Measurements from ENCODE around the gene EI24. TPM values are rescaled to one million over a fixed set of nuclear protein-coding genes. Genes with fewer than 3 reads are reported as not detected.

The EI24 gene
- total RNA-seq, 2 experiments from 2014 or later, result 31.5 to 33.2 TPM

DNA sequence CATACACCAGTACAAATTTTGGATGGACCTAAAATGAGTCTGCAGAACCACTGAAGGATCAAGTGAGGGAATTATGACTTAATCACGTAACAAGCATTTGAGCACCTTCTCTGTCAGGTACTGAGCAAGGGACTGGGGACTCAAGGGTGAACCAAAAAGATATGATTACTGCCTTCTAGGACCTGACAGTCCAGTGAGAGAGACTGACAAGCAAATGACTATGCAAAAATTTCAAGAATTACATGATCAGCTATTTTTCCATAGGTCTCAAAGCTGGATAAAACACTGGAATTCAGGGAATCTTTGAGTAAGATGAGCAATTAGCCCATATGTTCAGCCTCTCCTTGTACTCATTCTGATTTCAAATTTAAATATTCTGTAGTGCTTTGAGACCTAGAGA lies 18.2 kb downstream of the EI24 start:
- no peak overlapping the region for H3K4me3 Mint-ChIP-seq
- POLR2A ChIA-PET, result interaction anchor here (0.6 to 0.7 kb wide), 2 partner anchors 17 to 299 kb away, joined by 3 read pairs; no protein-coding TSS in a partner anchor
- H3K36me3 Mint-ChIP-seq (ENCODE audit: low read depth), result peaks cover 28% of the 10 kb centered on the region
- no peaks in the 10 kb centered on the region for H3K27me3 Mint-ChIP-seq
- peaks cover 34% of the 10 kb centered on the region for H3K4me1 Mint-ChIP-seq
- no peaks in the 10 kb centered on the region for H3K9me3 Mint-ChIP-seq
- CTCF ChIA-PET, result no interaction called here
- no peak for DNase-seq
- no peak overlapping the region for H3K27ac Mint-ChIP-seq

DNA sequence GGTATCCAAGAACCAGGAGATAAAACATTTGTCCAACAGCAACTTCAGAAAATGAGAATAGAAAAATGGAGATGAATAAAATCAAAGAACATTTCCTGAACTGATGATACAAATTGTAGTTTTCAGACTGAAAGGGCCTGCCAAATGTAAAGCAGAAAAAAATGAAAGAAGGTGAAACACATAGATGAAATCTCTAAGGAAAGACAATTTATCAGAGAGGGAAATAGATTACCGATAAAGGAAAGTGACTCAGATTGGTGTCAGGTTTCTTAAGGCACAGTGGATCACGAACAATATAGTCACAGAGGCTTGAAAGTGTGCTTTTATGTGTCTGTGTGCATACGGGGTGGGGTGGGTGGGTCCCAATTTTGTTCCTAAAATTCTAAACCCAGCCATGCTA lies 19.2 kb downstream of the EI24 start:
- CTCF ChIA-PET, result interaction anchor here (1.2 kb wide), 1 partner anchor 16 kb away, joined by 4 read pairs; no protein-coding TSS in a partner anchor
- Mint-ChIP-seq H3K27ac (no peak overlapping the region), H3K36me3 (ENCODE audit: low read depth) (peaks cover 27% of the 10 kb centered on the region), H3K27me3 (no peaks in the 10 kb centered on the region), H3K9me3 (no peaks in the 10 kb centered on the region), H3K4me3 (no peak overlapping the region), H3K4me1 (peaks cover 39% of the 10 kb centered on the region)
- POLR2A ChIA-PET, result interaction anchor here (1.5 kb wide), 1 partner anchor 299 kb away, joined by 5 read pairs; the partner anchor contains the start of gene HYLS1
- no peak for DNase-seq

DNA sequence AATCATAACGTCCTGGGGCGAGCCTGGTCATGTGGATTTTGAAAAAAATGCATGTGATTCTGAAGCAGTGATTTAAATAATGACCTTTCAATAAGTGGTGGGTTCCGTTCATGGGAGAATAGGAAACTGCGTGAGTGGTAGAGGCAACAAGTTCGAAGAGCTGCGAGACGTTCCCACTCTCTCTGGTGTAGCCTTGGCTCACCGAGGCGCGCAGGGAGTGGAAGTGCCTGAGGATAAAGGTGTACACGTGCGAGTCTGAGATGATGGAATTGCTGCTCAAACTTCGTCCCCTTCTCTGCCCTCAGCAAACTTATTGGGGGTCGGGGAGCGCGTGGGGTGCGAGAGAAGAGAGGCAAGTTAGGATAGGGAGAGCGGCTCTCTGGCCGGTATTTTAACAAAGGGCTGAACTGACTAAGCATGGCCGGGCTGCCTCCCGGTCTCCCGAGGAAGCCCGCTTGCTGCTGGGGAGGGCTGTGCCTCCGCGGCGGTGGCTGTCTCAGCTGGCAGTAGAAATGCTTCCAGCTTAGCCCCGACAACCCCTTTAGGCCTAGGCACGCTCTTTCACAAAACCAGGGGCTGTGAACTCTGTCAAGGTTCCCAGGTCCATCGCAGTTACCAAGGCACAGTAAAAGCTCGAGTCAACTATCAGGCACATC lies 22.5 kb downstream of the EI24 start:
- peaks cover 24% of the 10 kb centered on the region for H3K36me3 Mint-ChIP-seq (ENCODE audit: low read depth)
- CTCF ChIA-PET, result interaction anchor here (1.0 to 3.5 kb wide), 7 partner anchors 23 to 296 kb away, joined by 3 to 30 read pairs (median 6); partner anchors contain the start of genes CHEK1, EI24 and HYLS1
- no peaks in the 10 kb centered on the region for H3K9me3 Mint-ChIP-seq

DNA sequence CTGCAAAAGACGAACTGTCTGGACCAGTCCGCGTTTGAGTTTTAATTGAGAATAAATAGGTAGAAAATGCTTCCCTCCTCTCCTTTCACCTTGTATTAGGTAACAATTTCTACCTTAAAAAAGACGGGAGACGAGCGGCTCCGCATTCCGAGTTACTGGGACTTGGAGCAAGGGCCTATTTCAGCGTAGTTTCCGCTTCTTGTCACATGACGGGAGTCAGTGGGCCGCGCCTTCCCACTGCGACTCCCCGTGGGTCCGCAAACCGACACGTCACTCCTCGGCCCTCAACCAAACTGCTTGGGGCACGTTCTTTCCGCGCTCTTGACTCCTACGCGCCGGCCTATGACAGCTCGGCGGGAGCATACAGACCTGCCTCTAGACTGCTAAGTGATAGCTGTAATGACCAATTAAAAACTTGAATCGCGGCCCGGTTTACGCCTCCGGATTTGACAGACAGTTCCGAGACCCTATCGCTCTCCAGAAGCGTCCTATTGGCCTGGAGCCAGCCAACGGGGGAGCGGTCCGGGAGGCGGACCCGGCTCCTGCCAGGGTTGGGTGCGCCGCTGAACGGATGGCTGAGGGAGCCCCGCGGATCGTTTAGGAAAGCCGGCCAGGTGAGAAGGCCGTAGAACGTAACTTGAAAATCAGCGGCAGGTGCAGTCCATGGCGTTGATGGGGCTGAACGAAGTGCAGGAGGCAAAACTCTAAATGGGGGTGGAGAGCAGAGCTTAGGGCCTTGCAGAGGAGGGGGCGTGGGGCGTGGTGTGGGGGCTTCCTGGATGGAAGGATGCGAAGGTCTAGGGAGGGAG lies 23.2 kb downstream of the EI24 start, which contains the start of gene STT3A:
Gene STT3A, plus strand, starts transcription at position 548 of the 809 bp plus-strand sequence. CDS start 3,064 bp downstream, outside the sequence.
- peaks cover 57% of the 10 kb centered on the region for H3K4me1 Mint-ChIP-seq
- H3K27me3 Mint-ChIP-seq, result no peaks in the 10 kb centered on the region
- CTCF ChIA-PET, result interaction anchor here (0.6 to 3.5 kb wide), 9 partner anchors 7 to 295 kb away, joined by 3 to 30 read pairs (median 4); partner anchors contain the start of genes CHEK1, EI24 and HYLS1
- peak within 1 kb of the TSS; percentile 91 for H3K27ac Mint-ChIP-seq
- H3K4me3 Mint-ChIP-seq, result peak within 1 kb of the TSS; percentile 96
- DNase-seq, result peak; percentile 98
- H3K36me3 Mint-ChIP-seq (ENCODE audit: low read depth), result peaks cover 29% of the 10 kb centered on the region
- POLR2A ChIA-PET, result interaction anchor here (0.6 to 5.5 kb wide), 17 partner anchors 8 to 676 kb away, joined by 3 to 97 read pairs (median 5); partner anchors contain the start of genes CCDC15, CHEK1, EI24 and FOXRED1
- no peaks in the 10 kb centered on the region for H3K9me3 Mint-ChIP-seq

More for the DNA sequence above, 22.5 kb downstream of the EI24 start:
- peaks cover 57% of the 10 kb centered on the region for H3K4me1 Mint-ChIP-seq
- POLR2A ChIA-PET, result interaction anchor here (0.6 to 5.5 kb wide), 15 partner anchors 9 to 677 kb away, joined by 3 to 97 read pairs (median 7); partner anchors contain the start of genes CCDC15, CHEK1, EI24 and FOXRED1
- no peaks in the 10 kb centered on the region for H3K27me3 Mint-ChIP-seq
- H3K27ac Mint-ChIP-seq, result peak overlapping the region; percentile 91
- H3K4me3 Mint-ChIP-seq, result peak overlapping the region; percentile 96
- peak; percentile 45 for DNase-seq

DNA sequence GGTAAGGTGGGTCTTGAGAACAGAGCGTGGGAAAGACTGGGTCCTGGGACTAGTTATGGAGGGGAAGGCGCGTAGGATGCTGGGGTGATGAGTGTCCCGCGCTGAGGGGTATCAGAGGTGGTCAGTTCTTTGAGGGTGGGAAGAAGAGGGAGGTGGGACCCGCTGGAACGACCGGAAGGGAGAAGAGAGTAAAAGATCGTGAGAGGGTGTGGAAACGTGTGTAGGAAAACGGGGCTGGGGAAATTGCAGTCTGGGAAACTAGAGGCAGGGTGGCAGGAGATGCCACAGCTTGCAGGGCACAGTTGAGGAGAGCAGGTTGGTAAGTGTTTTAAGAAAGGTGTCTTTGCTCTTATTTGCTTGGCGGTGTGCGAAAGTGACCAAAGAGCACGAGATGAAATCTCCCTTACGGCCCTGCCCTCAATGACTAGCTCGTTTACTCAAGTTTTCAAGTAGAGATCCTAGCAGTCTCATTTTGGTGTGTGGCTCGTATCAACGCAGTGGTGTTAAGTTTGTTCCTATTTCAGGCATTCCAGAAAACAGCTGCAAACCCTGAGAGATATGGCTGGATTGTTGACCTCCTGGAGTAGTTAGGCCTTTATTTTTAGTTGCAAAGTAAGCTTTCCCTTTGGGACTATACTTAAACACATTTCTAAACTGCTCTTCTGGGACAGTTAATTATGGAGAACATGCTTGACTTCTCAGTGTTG lies 24.0 kb downstream of the EI24 start:
- Mint-ChIP-seq H3K4me1 (peaks cover 53% of the 10 kb centered on the region), H3K36me3 (ENCODE audit: low read depth) (peaks cover 36% of the 10 kb centered on the region), H3K27me3 (no peaks in the 10 kb centered on the region), H3K27ac (peak overlapping the region; percentile 91), H3K9me3 (no peaks in the 10 kb centered on the region), H3K4me3 (peak overlapping the region; percentile 96)
- ChIA-PET POLR2A (interaction anchor here (0.6 to 5.5 kb wide), 14 partner anchors 11 to 675 kb away, joined by 3 to 97 read pairs (median 8); partner anchors contain the start of genes CHEK1, EI24, FOXRED1 and HYLS1), CTCF (interaction anchor here (0.6 to 3.5 kb wide), 9 partner anchors 8 to 294 kb away, joined by 3 to 30 read pairs (median 4); partner anchors contain the start of genes CHEK1, EI24 and HYLS1)
- DNase-seq, result no peak

DNA sequence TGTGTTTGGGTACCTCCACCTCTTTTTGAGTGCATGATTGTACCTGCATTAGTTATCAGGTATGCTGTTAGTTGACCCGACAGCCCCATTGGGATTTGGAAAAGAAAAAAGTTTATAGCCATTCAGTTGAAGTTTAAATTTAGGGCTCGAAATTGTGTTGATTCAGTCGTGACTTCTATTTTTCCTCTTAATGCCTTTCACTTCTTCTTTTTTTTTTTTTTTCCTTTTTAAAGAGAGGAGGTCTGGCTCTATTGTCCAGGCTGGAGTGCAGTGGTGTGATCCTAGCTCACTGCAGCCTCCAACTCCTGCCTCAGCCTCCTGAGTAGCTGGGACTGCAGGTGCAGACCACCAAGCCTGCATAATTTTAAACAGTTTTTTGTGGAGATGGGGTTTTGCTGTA lies 25.7 kb downstream of the EI24 start:
- Mint-ChIP-seq H3K9me3 (no peaks in the 10 kb centered on the region), H3K4me1 (peaks cover 45% of the 10 kb centered on the region), H3K4me3 (peak overlapping the region; percentile 2), H3K36me3 (ENCODE audit: low read depth) (peaks cover 45% of the 10 kb centered on the region), H3K27ac (no peak overlapping the region), H3K27me3 (no peaks in the 10 kb centered on the region)
- DNase-seq, result no peak
- ChIA-PET POLR2A (interaction anchor here (1.7 to 5.5 kb wide), 2 partner anchors 25 to 30 kb away, joined by 5 to 97 read pairs; partner anchors contain the start of genes CHEK1 and EI24), CTCF (no interaction called here)

DNA sequence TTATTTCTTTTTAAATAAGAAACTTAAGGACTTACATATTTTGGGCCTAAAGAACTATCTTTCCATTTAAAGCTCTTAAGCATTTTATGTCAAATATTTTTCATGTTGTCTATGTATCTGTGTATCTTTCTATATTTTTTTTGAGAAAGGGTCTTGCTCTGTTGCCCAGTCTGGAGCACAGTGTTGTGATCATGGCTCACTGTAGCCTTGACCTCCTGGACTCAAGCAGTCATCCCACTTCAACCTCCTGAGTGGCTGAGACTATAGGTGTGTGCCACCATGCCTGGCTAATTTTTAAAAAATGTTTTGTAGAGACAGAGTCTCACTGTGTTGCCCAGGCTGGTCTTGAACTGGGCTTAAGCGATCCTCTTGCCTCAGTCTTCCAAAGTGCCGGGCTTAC lies 31.4 kb downstream of the EI24 start:
- CTCF ChIA-PET, result no interaction called here
- DNase-seq, result no peak
- H3K36me3 Mint-ChIP-seq (ENCODE audit: low read depth), result peaks cover 69% of the 10 kb centered on the region
- peaks cover 11% of the 10 kb centered on the region for H3K4me1 Mint-ChIP-seq
- no peak overlapping the region for H3K27ac Mint-ChIP-seq
- POLR2A ChIA-PET, result interaction anchor here (0.7 to 1.0 kb wide), 2 partner anchors 9 to 11 kb away, joined by 3 read pairs; no protein-coding TSS in a partner anchor
- H3K9me3 Mint-ChIP-seq, result no peaks in the 10 kb centered on the region
- H3K4me3 Mint-ChIP-seq, result no peak overlapping the region
- H3K27me3 Mint-ChIP-seq, result no peaks in the 10 kb centered on the region

DNA sequence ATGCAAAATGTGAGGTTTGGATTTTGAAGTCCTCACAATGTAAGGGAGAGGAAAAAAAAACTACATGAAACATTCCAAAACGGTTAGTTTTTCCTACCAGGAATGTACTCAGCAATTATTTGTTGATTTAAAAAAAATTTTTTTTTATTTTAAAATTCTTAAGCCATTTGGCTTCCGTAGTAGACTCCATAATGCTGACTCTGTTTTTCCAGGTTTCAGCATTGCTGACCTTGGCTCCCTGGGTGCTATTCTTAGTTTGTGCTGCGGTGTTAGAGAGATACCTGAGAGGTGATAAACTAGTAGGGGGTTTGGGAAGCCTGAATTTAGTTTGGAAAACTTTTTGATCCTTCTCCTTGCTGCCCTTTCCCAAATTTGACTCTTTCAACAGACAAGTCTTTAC lies 33.9 kb downstream of the EI24 start:
- POLR2A ChIA-PET, result interaction anchor here (1.4 to 1.7 kb wide), 2 partner anchors 11 to 23 kb away, joined by 4 to 9 read pairs; partner anchors contain the start of gene STT3A
- DNase-seq, result no peak
- Mint-ChIP-seq H3K36me3 (ENCODE audit: low read depth) (peaks cover 68% of the 10 kb centered on the region), H3K9me3 (no peaks in the 10 kb centered on the region), H3K4me1 (no peaks in the 10 kb centered on the region), H3K4me3 (no peak overlapping the region), H3K27ac (no peak overlapping the region), H3K27me3 (no peaks in the 10 kb centered on the region)
- CTCF ChIA-PET, result no interaction called here

DNA sequence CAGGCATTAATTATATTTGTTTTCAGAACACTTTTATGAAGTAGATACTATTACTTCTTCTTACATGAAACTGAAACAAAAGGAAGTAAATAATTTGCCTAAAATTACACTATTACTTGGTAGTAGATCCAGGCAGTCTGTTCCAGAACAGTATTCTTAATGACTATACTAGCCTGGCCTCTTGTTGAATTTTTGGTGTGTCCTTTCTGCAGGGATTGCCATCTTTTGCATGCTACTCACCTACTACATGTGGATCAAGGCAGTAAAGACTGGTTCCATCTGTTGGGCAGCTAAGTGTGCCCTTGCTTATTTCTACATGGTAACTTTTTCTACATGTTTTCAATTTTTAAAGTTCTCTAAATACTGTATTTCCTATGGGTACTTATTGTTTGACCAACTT lies 36.1 kb downstream of the EI24 start:
- Mint-ChIP-seq H3K36me3 (ENCODE audit: low read depth) (peaks cover 73% of the 10 kb centered on the region), H3K27me3 (no peaks in the 10 kb centered on the region), H3K9me3 (no peaks in the 10 kb centered on the region), H3K4me3 (no peak overlapping the region), H3K27ac (no peak overlapping the region), H3K4me1 (no peaks in the 10 kb centered on the region)
- CTCF ChIA-PET, result no interaction called here
- POLR2A ChIA-PET, result no interaction called here
- no peak for DNase-seq

DNA sequence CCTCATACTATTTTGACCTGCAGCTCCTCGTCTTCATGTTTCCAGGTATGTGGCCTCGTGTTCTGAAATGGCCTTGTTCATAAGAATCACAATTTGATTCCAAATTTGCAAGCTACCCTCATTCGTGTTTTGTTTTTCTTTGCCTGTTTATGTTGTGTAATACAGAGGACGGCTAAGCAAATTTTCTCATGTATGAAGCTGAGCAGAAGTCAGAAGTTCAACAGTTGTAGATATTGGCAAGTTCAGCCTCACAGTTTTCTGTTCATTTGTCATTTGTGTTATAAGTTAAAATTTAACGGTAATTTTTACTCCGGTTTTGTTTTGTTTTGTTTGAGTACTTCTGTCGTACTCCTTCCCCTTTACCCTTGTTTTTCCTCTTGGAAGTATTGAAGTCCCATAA lies 40.3 kb downstream of the EI24 start:
- H3K4me3 Mint-ChIP-seq, result no peak overlapping the region
- no peaks in the 10 kb centered on the region for H3K27me3 Mint-ChIP-seq
- peaks cover 2% of the 10 kb centered on the region for H3K4me1 Mint-ChIP-seq
- POLR2A ChIA-PET, result interaction anchor here (0.9 to 1.8 kb wide), 2 partner anchors 14 to 16 kb away, joined by 3 to 5 read pairs; partner anchors contain the start of gene CHEK1
- H3K9me3 Mint-ChIP-seq, result no peaks in the 10 kb centered on the region
- no peak overlapping the region for H3K27ac Mint-ChIP-seq
- DNase-seq, result no peak
- CTCF ChIA-PET, result no interaction called here
- peaks cover 71% of the 10 kb centered on the region for H3K36me3 Mint-ChIP-seq (ENCODE audit: low read depth)

DNA sequence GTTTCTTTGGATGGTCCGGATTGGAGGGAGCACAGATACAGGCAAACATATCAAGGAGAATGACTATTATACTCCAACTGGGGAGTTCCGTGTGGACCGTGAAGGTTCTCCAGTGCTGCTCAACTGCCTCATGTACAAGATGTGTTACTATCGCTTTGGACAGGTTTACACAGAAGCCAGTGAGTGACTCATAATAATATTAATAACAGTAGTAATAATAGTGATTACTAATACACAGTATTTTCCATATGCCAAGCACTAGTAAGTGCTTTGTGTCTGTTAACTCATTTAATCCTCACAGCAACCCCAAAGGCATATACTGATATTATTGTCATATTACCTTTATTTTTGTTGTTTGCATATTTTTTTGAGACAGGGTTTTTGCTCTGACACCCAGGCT lies 49.1 kb downstream of the EI24 start:
- ChIA-PET CTCF (no interaction called here), POLR2A (interaction anchor here (1.4 kb wide), 1 partner anchor 49 kb away, joined by 3 read pairs; the partner anchor contains the start of gene EI24)
- H3K4me3 Mint-ChIP-seq, result no peak overlapping the region
- no peak for DNase-seq
- H3K4me1 Mint-ChIP-seq, result no peaks in the 10 kb centered on the region
- no peak overlapping the region for H3K27ac Mint-ChIP-seq
- no peaks in the 10 kb centered on the region for H3K9me3 Mint-ChIP-seq
- peaks cover 72% of the 10 kb centered on the region for H3K36me3 Mint-ChIP-seq (ENCODE audit: low read depth)
- H3K27me3 Mint-ChIP-seq, result no peaks in the 10 kb centered on the region

DNA sequence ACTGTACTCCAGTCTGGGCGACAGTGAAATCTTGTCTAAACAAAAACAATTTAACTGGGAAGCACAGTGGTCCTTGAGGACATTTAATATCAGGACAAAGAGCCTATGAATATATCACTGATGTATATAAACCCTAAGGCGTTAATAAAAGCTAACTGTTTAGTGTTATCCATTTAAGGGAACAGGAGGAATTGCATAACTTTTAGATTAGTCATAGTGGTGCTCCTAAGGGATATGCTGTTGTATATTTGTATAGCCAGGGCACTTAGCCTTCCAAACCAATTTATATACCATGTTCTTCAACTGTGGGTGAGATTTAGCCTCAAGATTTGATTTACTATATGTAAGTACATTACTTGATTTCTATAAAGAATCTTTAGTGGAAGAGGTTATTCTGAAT lies 52.7 kb downstream of the EI24 start:
- CTCF ChIA-PET, result interaction anchor here (0.8 to 2.1 kb wide), 2 partner anchors 12 to 29 kb away, joined by 3 to 6 read pairs; partner anchors contain the start of gene STT3A
- Mint-ChIP-seq H3K4me3 (no peak overlapping the region), H3K9me3 (no peaks in the 10 kb centered on the region), H3K4me1 (peaks cover 16% of the 10 kb centered on the region), H3K36me3 (ENCODE audit: low read depth) (peaks cover 57% of the 10 kb centered on the region), H3K27me3 (no peaks in the 10 kb centered on the region), H3K27ac (no peak overlapping the region)
- DNase-seq, result no peak
- POLR2A ChIA-PET, result interaction anchor here (1.0 to 5.8 kb wide), 3 partner anchors 23 to 52 kb away, joined by 3 to 97 read pairs (median 4); partner anchors contain the start of gene STT3A

Measured in activated CD4-positive, alpha-beta memory T cell treated with anti-CD3 and anti-CD28 coated beads, Interleukin-2, amount 10 ng/mL, durations not matched to agents 7 days and 5 days (primary cell).